HG03521 (cell line): Measurements from ENCODE around the gene DTNB.
"Not testable (repeated sequence)": the region's sequence is repeated elsewhere in the genome, so short reads cannot be mapped to it uniquely, and the experiment has no call there.

Experiments used
- ATAC-seq: cut with Tn5 transposase; IDR thresholded peaks from one replicate; pipeline ENCODE4 v1.9.1; 2021; ENCODE audit warnings: mild to moderate bottlenecking, moderate library complexity; ENCODE audit not compliant: unreplicated experiment

Gene DTNB

GRCh38 chr2:25549571-25549970 lies 123.8 kb downstream of the DTNB start:
- not testable (repeated sequence) for ATAC-seq

DNA sequence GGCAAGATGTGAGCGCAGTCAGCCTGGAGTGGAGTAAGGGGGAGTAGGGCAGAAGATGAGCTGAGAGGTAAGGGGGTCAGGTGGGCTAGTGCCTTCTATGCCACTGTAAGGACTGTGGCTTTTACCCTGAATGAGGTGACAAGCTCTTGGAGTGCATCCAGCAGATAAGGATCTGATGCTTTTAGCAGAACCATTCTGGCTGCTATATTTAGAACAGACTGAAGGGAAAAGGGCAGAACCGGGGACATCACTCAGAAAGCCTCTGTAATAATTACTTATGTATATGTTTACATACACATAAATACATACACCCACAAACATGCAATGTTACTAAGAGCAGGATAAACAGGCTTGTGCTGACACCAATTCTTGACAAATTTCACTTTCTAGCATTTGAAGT lies 124.8 kb downstream of the DTNB start:
- no peak for ATAC-seq

DNA sequence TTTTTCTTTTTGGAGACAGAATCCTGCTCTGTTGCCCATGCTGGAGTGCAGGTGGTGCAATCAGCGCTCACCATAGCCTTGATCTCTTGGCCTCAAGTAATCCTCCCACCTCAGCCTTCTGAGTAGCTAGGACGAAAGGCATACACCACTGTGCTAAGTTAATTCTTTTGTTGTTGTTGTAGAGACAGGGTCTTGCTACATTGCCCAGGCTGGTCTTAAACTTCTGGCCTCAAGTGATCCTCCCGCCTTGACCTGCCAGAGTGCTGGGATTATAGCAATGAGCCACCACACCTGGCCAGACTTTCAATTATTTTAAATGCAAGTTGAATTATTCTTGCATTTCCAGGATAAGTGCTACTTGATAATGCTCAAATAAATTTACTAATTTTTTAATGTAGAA lies 126.5 kb downstream of the DTNB start:
- ATAC-seq, result no peak

- no peak for ATAC-seq
Measured at GRCh38 chr2:25545899-25546298, 127.5 kb downstream of the DTNB start.

- no peak for ATAC-seq
Measured at GRCh38 chr2:25544445-25544844, 128.9 kb downstream of the DTNB start.

- no peak for ATAC-seq
Measured at GRCh38 chr2:25543939-25544338, 129.4 kb downstream of the DTNB start.

DNA sequence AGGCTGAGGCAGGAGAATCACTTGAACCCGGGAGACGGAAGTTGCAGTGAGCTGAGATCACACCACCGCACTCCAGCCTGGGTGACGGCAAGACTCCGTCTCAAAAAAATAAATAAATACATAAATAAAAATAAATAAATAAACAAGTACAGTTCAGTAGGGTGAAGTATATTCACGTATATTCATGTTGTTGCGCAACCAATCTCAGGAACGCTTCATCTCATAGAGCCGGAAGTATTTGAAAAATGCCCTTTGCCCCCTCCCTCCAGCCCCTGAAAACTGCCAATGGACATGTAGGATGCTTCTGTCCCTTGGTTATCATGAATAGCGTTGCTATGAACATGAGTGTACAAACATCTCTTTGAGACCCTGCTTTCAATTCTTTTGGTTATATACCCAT lies 132.0 kb downstream of the DTNB start:
- no peak for ATAC-seq

DNA sequence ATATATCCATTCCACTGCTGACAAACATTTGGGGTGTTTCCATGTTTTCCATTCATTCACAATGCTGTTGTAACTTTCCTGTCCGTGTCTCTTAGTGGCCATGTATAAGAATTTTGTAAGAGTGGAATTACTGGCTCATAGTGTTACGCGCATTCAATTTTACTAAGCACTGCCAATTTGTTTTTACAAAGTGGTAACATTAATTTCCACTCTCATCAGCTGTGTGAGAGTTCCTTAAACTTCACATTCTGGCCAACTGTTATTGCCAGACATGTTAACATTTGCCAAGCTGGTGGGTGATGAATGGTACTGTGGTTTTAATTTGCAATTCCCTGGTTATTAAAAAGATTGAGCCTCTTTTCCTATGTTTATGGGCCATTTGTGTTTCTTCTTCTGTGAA lies 134.2 kb downstream of the DTNB start:
- ATAC-seq, result no peak

DNA sequence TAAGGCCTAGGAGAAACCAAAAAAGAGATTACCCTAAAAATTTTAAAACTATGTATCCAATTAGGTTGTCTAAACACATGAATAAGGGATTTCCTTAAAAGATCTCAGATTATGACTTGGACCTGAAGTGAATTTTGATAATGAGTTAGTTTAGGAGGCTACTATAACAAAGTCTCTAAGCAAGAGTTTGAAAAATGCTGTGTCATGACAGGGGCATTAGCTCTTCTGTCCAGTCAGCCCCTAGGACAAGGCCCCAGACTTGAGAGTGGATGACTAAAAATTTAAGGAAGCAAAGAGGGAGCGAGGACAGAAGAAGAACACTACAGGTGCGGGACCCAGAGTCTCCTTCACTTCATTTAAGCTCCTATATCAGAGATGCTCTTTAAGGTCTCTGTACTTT lies 135.9 kb downstream of the DTNB start:
- ATAC-seq, result no peak

DNA sequence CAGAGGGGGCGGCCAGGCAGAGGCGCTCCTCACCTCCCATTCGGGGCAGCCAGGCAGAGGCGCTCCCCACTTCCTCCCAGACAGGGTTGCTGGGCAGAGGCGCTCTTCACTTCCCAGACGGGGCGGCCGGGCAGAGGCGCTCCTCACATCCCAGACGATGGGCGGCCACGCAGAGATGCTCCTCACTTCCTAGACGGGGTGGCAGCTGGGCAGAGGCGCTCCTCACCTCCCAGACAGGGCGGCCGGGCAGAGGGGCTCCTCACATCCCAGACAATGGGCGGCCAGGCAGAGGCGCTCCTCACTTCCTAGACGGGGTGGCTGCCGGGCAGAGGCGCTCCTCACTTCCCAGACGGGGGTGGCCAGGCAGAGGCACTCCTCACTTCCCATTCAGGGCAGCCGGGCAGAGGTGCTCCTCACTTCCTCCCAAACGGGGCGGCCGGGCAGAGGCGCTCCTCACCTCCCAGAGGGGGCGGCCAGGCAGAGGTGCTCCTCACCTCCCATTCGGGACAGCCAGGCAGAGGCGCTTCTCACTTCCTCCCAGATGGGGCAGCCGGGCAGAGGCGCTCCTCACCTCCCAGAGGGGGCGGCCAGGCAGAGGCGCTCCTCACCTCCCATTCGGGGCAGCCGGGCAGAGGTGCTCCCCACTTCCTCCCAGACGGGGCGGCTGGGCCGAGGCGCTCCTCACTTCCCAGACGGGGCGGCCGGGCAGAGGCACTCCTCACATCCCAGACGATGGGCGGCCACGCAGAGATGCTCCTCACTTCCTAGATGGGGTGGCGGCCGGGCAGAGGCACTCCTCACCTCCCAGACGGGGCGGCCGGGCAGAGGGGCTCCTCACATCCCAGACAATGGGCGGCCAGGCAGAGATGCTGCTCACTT lies 137.7 kb downstream of the DTNB start:
- not testable (repeated sequence) for ATAC-seq

GRCh38 chr2:25534937-25535336 lies 138.4 kb downstream of the DTNB start:
- ATAC-seq, result not testable (repeated sequence)

GRCh38 chr2:25534455-25534854 lies 138.9 kb downstream of the DTNB start:
- ATAC-seq, result no peak

DNA sequence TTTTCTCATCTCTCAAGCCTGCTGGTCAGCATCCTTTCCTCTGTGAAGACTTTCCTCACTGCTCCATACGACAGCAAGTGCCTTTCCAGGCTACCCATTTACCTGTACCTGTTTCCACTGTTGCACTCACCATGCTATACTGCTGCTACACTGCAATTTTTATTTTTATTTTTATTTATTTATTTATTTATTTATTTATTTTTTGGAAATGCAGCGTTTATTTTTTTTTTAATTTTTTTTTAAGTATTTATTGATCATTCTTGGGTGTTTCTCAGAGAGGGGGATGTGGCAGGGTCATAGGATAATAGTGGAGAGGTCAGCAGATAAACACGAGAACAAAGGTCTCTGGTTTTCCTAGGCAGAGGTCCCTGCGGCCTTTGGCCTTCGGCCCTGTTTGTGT lies 139.6 kb downstream of the DTNB start:
- ATAC-seq, result not testable (repeated sequence)

- ATAC-seq, result no peak
Measured at GRCh38 chr2:25532521-25532920, 140.9 kb downstream of the DTNB start.

GRCh38 chr2:25529034-25529433 lies 144.3 kb downstream of the DTNB start:
- no peak for ATAC-seq

- ATAC-seq, result no peak
Measured at GRCh38 chr2:25528173-25528572, 145.2 kb downstream of the DTNB start.

DNA sequence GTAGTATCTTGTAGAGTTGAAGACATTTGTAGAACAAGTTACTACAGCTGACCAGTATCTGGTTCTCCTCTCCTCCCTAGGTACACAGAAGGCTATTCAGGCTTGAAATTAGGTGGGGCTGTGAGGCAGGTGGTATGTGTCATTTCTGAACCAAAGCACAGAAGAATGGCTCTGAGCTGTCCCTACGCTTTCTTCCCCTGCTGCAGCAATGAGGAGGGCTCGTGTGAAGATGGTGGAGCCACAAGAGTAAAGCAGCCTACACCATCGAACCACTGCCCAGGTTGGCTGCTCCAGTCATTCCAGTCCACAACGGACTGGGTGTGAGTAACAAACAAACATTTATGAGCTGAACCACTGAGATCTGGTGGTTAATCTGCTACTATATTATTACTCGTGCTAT lies 148.9 kb downstream of the DTNB start:
- no peak for ATAC-seq

DNA sequence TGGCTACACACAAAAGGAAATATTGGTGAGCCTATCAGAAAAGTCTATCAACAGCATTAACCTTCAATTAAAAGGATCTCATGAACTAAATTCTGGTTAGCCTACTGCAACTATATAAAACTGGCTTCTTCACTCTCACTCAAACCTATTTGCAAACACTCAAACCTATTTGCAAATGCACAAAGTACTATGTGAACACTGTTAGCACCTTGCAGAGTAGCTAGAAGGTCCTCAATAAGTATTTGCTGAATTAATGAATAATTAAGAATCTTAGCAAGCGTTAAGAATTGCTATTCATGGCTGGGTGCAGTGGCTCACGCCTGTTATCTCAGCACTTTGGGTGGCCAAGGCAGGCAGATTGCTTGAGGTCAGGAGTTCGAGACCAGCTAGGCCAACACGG lies 150.3 kb downstream of the DTNB start:
- ATAC-seq, result no peak

- ATAC-seq, result peak; percentile 70
Measured at GRCh38 chr2:25521665-25522387, 151.6 kb downstream of the DTNB start.

GRCh38 chr2:25521126-25521525 lies 152.3 kb downstream of the DTNB start:
- no peak for ATAC-seq

- no peak for ATAC-seq
Measured at GRCh38 chr2:25517701-25518100, 155.7 kb downstream of the DTNB start.

DNA sequence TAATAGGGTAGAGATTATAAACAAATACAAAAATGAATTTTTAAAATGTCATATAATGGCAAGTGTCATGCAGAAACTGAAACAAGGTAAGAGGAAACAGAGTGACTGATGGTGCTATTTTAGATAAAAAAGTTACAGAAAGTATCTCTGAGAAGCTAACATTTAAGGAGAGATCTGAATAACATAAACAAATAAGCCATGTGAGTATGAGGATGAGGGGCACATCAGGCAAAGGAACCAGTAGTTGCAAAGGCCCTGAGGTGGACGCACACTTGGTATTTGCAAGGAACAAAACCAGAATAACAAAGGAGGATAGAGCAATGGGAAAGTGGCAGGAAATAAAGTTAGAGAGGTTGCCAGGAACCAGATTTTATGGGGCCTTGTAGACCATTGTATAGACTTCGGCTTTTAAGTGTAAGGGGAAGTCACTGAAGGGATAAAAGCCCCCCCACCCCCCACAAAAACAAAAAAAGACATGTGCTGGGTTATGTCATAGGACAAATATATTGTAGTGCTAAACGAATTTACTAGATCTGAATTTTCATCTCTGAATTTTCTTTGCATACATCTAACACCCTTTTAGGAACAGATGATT lies 159.2 kb downstream of the DTNB start:
- ATAC-seq, result no peak
